ENCODE data around the gene PER2.

GRCh38 chr2:238286987-238287736 lies 1.2 kb downstream of the PER2 start:
- no peak for TF ChIP-seq CTCF (IDR thresholded peaks at IDR 0.05 in 2 of 3, conservative IDR thresholded peaks at IDR 0.05 in 1 of 3; ENCODE audit: control insufficient read depth in 2 of 3, extremely low read depth in 1 of 3, insufficient read depth in 1 of 3, low read depth in 3 of 3, low read length in 3 of 3)
- no peak for TF ChIP-seq POLR2A (IDR thresholded peaks at IDR 0.05; ENCODE audit: low read depth, low read length)
- TF ChIP-seq CREB1 (IDR thresholded peaks at IDR 0.05; ENCODE audit: low read depth) = no peak
- TF ChIP-seq HDAC2 (IDR thresholded peaks at IDR 0.05) = no peak
- TF ChIP-seq TAF1 (IDR thresholded peaks at IDR 0.05; ENCODE audit: borderline replicate concordance, low read depth, low read length) = no peak
- TF ChIP-seq CEBPB (IDR thresholded peaks at IDR 0.05; ENCODE audit: borderline replicate concordance in 1 of 2, low read depth in 2 of 2, low read length in 2 of 2) = no peak
- TF ChIP-seq SRF (IDR thresholded peaks at IDR 0.05; ENCODE audit: low read depth in 2 of 2, low read length in 2 of 2) = no peak

Measured in GM12878 (cell line).